Measurements from ENCODE around the gene COL12A1.

The COL12A1 gene

DNA sequence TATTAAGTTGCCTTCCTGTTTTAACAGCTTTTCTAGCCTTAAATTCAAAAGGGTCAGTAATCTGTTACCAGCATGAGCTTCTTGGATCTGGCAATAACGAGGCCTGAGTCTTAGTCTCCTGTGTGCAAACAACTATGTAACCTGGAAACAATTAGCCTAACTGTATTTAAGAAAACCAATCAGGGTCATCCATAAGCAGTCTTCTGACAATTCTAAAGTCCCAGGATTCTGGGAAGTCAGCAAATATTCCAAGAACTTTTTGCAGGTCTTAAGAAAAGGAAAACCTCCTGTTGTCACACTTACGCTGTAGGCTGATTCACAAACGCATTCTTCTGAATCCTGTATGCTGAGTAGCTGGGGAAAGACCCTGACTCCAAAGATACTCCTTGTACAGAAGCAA, 90.4 kb downstream of the COL12A1 start:
- TF ChIP-seq, protein P1, sequence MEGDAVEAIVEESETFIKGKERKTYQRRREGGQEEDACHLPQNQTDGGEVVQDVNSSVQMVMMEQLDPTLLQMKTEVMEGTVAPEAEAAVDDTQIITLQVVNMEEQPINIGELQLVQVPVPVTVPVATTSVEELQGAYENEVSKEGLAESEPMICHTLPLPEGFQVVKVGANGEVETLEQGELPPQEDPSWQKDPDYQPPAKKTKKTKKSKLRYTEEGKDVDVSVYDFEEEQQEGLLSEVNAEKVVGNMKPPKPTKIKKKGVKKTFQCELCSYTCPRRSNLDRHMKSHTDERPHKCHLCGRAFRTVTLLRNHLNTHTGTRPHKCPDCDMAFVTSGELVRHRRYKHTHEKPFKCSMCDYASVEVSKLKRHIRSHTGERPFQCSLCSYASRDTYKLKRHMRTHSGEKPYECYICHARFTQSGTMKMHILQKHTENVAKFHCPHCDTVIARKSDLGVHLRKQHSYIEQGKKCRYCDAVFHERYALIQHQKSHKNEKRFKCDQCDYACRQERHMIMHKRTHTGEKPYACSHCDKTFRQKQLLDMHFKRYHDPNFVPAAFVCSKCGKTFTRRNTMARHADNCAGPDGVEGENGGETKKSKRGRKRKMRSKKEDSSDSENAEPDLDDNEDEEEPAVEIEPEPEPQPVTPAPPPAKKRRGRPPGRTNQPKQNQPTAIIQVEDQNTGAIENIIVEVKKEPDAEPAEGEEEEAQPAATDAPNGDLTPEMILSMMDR (IDR thresholded peaks at IDR 0.05; ENCODE audit: borderline replicate concordance, insufficient read depth, low read depth, low read length): no peak

DNA sequence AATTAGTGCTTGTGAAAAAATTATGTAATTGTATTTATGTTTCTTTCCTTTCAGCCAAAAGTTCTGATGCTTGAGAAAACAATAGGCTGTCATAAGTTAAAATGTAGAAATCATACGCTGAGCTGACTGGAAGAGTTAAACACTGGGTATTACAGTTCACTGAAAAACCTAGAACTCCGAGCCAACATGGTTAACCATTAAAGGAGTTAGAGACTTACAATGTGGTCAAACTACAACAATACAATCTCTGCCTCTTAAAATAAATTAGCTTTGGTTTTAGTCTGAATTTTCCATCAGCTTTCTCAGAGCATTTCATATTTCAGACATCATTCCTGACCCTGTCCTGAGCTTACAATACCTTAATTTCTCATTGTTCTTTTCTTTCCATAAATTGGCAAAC, 91.0 kb downstream of the COL12A1 start:
- TF ChIP-seq, protein P1 (IDR thresholded peaks at IDR 0.05; ENCODE audit: borderline replicate concordance, insufficient read depth, low read depth, low read length): no peak
- H3K4me3 ChIP-seq (ENCODE audit: low read depth, low read length): no peak overlapping the region

More for the DNA sequence above, 90.4 kb downstream of the COL12A1 start:
- H3K4me3 ChIP-seq (ENCODE audit: low read depth, low read length): no peak overlapping the region

DNA sequence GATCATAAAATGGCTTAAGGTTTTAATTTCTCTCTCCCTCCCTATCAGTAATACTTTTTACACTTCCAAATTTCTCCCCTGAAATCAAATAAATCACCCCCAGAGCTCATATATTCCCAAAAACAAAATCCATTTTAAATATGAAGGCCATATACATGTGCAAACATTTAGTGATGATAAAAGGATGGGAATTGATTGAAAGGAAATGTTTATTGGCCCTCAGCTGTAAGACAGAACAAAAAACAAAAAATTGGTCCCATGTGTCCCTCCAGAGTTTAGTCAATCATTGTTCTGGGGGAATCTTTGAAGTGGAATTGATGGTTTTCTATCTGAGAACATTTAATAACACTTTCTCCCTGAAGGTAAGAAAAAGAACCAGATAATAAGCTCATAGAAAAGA, 91.7 kb downstream of the COL12A1 start:
- TF ChIP-seq, protein P1 (IDR thresholded peaks at IDR 0.05; ENCODE audit: borderline replicate concordance, insufficient read depth, low read depth, low read length): no peak
- no peak overlapping the region for H3K4me3 ChIP-seq (ENCODE audit: low read depth, low read length)

DNA sequence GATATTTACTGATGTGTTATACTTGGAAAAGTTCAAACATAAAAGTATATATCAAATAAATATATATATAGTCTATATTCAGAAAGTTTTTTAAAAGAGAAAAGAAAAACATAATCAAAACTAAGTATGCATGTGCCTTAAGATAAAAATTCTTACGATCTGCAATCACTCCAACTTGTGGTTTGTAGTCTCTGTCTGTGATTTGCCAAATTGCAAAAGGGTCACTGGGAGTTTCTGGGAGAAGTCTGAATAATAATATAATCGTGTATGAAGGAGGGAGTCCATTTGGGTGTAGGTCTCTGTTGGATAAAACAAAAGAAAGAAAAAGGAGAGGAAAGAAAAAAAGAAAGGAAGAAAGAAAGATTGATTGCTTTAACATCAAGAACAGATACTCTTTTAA, 92.4 kb downstream of the COL12A1 start:
- no peak overlapping the region for H3K4me3 ChIP-seq (ENCODE audit: low read depth, low read length)
- TF ChIP-seq, protein P1 (IDR thresholded peaks at IDR 0.05; ENCODE audit: borderline replicate concordance, insufficient read depth, low read depth, low read length): no peak

DNA sequence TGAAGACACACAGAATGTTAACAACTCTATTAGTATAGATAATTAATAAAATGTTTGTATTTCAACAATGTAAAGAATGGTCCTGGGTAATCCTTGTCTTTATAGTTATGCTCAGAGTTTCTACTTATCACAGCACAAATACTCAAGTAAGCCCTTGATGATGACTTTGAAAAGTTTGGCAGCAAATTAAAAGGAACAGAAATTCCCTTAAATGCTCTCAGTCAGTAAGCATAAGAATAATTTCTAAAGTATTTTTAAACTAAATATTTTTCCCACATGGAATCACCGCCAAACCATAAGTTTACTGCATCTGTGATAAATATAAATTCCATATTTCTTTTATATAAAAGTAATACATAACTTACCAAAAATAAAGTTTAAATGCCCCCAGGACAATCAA, 96.1 kb downstream of the COL12A1 start:
- H3K4me3 ChIP-seq (ENCODE audit: low read depth, low read length): no peak overlapping the region
- TF ChIP-seq, protein P1 (IDR thresholded peaks at IDR 0.05; ENCODE audit: borderline replicate concordance, insufficient read depth, low read depth, low read length): no peak

DNA sequence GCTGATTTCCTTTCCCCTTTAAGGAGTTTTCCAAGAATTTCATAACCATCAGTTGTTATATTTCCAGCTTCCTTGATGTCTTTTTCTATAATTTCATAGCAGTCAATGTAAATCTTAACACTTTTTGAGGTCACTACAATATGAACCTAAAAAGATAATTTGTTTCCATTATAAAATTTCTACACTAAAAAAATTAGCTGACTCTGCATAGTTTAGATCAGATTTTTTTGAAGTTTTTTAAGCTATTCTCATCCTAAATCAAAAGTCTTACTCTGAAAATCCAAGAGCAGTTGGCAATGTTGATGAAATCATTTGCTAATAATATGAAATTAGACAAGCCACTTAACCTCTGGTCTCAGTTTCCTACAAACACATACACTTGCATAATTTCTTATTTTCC, 96.8 kb downstream of the COL12A1 start:
- TF ChIP-seq, protein P1 (IDR thresholded peaks at IDR 0.05; ENCODE audit: borderline replicate concordance, insufficient read depth, low read depth, low read length): no peak

DNA sequence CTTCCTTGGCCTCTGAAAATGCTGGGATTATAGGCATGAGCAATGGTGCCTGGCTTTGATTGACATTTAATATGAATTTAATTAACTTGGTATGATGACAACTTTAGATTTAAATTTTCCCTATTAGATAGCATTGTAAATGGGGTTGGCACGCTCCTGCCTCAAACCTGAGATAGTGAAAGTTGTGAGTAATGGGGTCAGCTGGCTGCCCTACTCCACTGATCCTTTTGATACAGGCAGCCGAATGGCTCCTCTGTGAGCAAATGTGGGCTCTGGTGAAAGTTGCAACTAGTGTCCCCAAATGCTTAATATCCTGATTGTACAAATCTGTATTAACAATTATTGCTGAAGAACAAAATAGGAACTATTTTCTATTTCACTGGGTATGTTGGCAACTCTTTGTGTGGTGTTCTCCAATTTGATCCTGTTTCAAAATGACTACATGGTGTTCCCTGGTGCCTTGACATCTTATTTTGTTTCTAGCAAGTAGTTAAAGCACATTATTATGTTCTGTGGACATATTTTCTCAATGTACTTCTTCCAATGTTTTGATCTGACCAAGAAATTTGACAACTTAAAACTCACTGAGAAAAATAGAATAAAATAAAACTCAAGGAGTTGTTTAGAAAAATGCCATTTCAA, 97.4 kb downstream of the COL12A1 start:
- H3K4me3 ChIP-seq (ENCODE audit: low read depth, low read length): no peak overlapping the region
- TF ChIP-seq, protein P1 (IDR thresholded peaks at IDR 0.05; ENCODE audit: borderline replicate concordance, insufficient read depth, low read depth, low read length): no peak

More for the DNA sequence above, 96.8 kb downstream of the COL12A1 start:
- no peak overlapping the region for H3K4me3 ChIP-seq (ENCODE audit: low read depth, low read length)
